ENCODE results near the gene DRAXIN. TPM values are rescaled to one million over a fixed set of nuclear protein-coding genes. Genes with fewer than 3 reads are reported as not detected.

DRAXIN gene
- polyA plus RNA-seq, 1 of the 3 experiments (the other 2 are of a cell fraction), result 0.97 TPM

DNA sequence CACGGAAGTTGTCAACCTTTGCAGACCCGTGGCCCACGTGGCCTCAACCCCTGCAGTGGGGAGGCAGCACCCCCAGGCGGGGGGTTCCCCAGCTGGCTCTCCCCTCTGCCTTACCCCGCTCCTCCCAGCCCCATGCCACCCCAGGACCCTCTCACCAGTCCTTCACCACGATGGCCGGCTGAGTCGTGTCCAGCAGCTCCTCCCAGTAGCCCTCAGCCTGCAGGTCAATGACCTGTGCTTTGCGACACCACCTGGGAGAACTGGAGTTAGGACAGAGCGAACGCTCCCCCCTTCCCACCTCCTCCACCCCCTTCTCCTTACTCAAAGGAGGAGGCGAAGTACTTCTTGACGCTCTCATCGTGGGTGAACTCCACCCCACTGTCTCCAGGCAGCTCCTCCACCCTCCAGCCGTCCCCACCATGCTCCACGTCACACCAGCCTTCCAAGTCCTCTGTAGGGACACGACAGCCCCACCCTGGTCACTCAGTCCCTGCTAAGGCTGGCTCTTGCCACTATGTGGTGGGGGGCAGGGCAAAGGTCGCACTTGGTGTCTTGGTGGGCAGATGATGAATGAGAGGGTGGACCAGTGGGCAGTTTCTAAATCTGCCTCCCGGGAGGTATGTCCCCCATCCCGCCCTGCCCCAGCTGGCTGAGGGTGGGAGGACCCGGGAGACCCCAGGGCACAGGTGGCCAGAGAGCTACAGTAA lies 41.7 kb upstream of the DRAXIN start:
- Histone ChIP-seq H4K20me1 (ENCODE audit: insufficient read depth) (no peaks in the 10 kb centered on the region), H3K4me2 (no peak overlapping the region), H3K4me1 (ENCODE audit: control insufficient read depth in 1 of 2, insufficient read depth in 2 of 2, low read depth in 1 of 2, low read length in 1 of 2) (peaks cover 0 to 19% of the 10 kb centered on the region in 2 experiments; a peak in 1 of 4 replicates), H3K36me3 (replicated peaks in 1 of 2; ENCODE audit: control insufficient read depth in 1 of 2, insufficient read depth in 2 of 2, low read length in 1 of 2) (no peaks in the 10 kb centered on the region), H3K27ac (ENCODE audit: low read depth in 2 of 2, low read length in 1 of 2) (no peak overlapping the region), H3K79me2 (ENCODE audit: insufficient read depth) (no peaks in the 10 kb centered on the region), H3K9ac (no peak overlapping the region), H3K9me3 (no peaks in the 10 kb centered on the region), H3K9me2 (no peaks in the 10 kb centered on the region), H3K4me3 (ENCODE audit: low read depth in 2 of 2, low read length in 1 of 2) (no peak overlapping the region), H3F3A (replicated peaks; ENCODE audit: insufficient read depth) (no peaks in the 10 kb centered on the region), H3K27me3 (ENCODE audit: insufficient read depth) (no peaks in the 10 kb centered on the region), H2AFZ (ENCODE audit: low read depth) (no peak overlapping the region)
- TF ChIP-seq FOSL2 (IDR thresholded peaks at IDR 0.05; ENCODE audit: borderline replicate concordance, low read depth), result no peak
- no peak for TF ChIP-seq RAD21 (IDR thresholded peaks at IDR 0.05; ENCODE audit: low read length)
- no peak for TF ChIP-seq SIN3A (IDR thresholded peaks at IDR 0.05; ENCODE audit: borderline replicate concordance, low read depth, low read length)
- no peak for TF ChIP-seq TAF1 (IDR thresholded peaks at IDR 0.05; ENCODE audit: borderline replicate concordance, low read depth, low read length)
- no peak for TF ChIP-seq RXRA (IDR thresholded peaks at IDR 0.05; ENCODE audit: borderline replicate concordance, low read depth)
- TF ChIP-seq YY1 (IDR thresholded peaks at IDR 0.05; ENCODE audit: low read depth), result no peak
- TF ChIP-seq, protein P1, sequence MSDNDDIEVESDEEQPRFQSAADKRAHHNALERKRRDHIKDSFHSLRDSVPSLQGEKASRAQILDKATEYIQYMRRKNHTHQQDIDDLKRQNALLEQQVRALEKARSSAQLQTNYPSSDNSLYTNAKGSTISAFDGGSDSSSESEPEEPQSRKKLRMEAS (IDR thresholded peaks at IDR 0.05; ENCODE audit: low read depth), result no peak
- TF ChIP-seq MXI1 (IDR thresholded peaks at IDR 0.05; ENCODE audit: low read depth, low read length), result no peak
- CTCF ChIA-PET, result interaction anchor here (0.6 to 9.9 kb wide), 49 partner anchors 7 to 612 kb away, joined by 3 to 205 read pairs (median 4); partner anchors contain the start of genes AGTRAP, CLCN6, DISP3 and FBXO6
- no peak for DNase-seq
- POLR2A ChIA-PET, result interaction anchor here (0.6 to 1.1 kb wide), 2 partner anchors 35 to 70 kb away, joined by 3 to 5 read pairs; no protein-coding TSS in a partner anchor
- 74% methylated on average over 14 of the region's 21 CpGs for WGBS (ENCODE audit: low lambda C conversion rate)

DNA sequence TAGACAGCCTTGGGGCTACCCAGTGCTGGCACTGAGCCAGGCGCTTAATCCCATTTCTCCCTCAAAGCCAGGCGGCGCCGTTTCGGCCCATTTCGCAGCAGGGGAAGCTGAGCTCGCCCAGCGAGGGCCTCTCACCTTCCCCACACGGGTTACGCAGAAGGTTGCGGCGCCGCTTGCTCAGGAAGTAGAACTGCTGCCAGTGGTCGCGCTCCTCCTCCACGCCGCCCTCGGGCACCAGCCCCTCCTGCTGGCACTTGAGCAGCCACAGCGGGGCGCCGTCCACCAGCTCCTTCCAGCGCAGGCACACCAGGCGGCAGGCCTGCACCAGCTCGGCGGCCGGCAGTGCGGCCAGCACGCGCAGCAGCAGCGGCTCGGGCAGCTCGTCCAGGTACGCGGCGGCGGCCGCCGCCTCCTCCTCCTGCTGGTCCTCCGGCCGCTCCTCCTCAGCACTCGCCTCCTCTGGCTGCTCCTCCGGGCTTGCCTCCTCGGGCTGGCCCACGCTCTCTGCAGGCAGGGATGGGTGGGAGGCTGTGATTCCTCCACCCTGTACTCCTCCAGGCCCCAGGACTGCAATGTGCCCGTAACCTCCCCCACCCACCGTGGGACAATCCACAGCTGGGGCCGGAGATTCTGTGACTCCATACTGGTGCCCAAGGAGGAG lies 41.0 kb upstream of the DRAXIN start:
- H3K9me2 ChIP-seq, result no peaks in the 10 kb centered on the region
- peak overlapping the region in 1 of 2 experiments; percentile 24; a peak in 2 of 4 replicates for H3K4me3 ChIP-seq (ENCODE audit: low read depth in 2 of 2, low read length in 1 of 2)
- H3K9ac ChIP-seq, result no peak overlapping the region
- 18% methylated on average over 16 of the region's 47 CpGs for WGBS (ENCODE audit: low lambda C conversion rate)
- H2AFZ ChIP-seq (ENCODE audit: low read depth), result no peak overlapping the region
- no peaks in the 10 kb centered on the region for H3K36me3 ChIP-seq (replicated peaks in 1 of 2; ENCODE audit: control insufficient read depth in 1 of 2, insufficient read depth in 2 of 2, low read length in 1 of 2)
- ChIA-PET POLR2A (interaction anchor here (0.6 to 1.1 kb wide), 3 partner anchors 35 to 258 kb away, joined by 3 to 5 read pairs (median 3); no protein-coding TSS in a partner anchor), CTCF (interaction anchor here (0.6 to 9.9 kb wide), 59 partner anchors 8 to 613 kb away, joined by 3 to 205 read pairs (median 4); partner anchors contain the start of genes AGTRAP, CLCN6, DISP3 and FBXO6)
- no peaks in the 10 kb centered on the region for H3K27me3 ChIP-seq (ENCODE audit: insufficient read depth)
- H3K9me3 ChIP-seq, result no peaks in the 10 kb centered on the region
- no peak overlapping the region for H3K27ac ChIP-seq (ENCODE audit: low read depth in 2 of 2, low read length in 1 of 2)
- no peak overlapping the region for H3K4me2 ChIP-seq
- H4K20me1 ChIP-seq (ENCODE audit: insufficient read depth), result no peaks in the 10 kb centered on the region
- no peaks in the 10 kb centered on the region for H3F3A ChIP-seq (replicated peaks; ENCODE audit: insufficient read depth)
- TF ChIP-seq SMC3 (IDR thresholded peaks at IDR 0.05; ENCODE audit: low read depth, low read length) (peak; percentile 86), NFIC (IDR thresholded peaks at IDR 0.05; ENCODE audit: borderline replicate concordance) (peak; percentile 73), SIN3A (IDR thresholded peaks at IDR 0.05; ENCODE audit: borderline replicate concordance, low read depth, low read length) (peak; percentile 35; the same call in 1 of the 2 replicates), EP300 (IDR thresholded peaks at IDR 0.05; ENCODE audit: borderline replicate concordance in 1 of 2, low read depth in 1 of 2, low read length in 1 of 2) (no peak), MXI1 (IDR thresholded peaks at IDR 0.05; ENCODE audit: low read depth, low read length) (peak; percentile 59; the same call in 1 of the 2 replicates), RCOR1 (IDR thresholded peaks at IDR 0.05; ENCODE audit: low read length) (no peak), CHD2 (IDR thresholded peaks at IDR 0.05; ENCODE audit: low read length, partially characterized antibody) (peak; percentile 23), RAD21 (IDR thresholded peaks at IDR 0.05; ENCODE audit: low read length) (peak; percentile 81), TCF12 (IDR thresholded peaks at IDR 0.05) (no peak)
- TF ChIP-seq, protein P2, sequence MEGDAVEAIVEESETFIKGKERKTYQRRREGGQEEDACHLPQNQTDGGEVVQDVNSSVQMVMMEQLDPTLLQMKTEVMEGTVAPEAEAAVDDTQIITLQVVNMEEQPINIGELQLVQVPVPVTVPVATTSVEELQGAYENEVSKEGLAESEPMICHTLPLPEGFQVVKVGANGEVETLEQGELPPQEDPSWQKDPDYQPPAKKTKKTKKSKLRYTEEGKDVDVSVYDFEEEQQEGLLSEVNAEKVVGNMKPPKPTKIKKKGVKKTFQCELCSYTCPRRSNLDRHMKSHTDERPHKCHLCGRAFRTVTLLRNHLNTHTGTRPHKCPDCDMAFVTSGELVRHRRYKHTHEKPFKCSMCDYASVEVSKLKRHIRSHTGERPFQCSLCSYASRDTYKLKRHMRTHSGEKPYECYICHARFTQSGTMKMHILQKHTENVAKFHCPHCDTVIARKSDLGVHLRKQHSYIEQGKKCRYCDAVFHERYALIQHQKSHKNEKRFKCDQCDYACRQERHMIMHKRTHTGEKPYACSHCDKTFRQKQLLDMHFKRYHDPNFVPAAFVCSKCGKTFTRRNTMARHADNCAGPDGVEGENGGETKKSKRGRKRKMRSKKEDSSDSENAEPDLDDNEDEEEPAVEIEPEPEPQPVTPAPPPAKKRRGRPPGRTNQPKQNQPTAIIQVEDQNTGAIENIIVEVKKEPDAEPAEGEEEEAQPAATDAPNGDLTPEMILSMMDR (IDR thresholded peaks at IDR 0.05), result peak; percentile 63
- peaks cover 0 to 23% of the 10 kb centered on the region in 2 experiments; a peak in 1 of 4 replicates for H3K4me1 ChIP-seq (ENCODE audit: control insufficient read depth in 1 of 2, insufficient read depth in 2 of 2, low read depth in 1 of 2, low read length in 1 of 2)
- H3K79me2 ChIP-seq (ENCODE audit: insufficient read depth), result peaks cover 3% of the 10 kb centered on the region; the same call in 1 of the 2 replicates
- DNase-seq, result peak; percentile 93

Measured in SK-N-SH (cell line).